Heart right ventricle (tissue), 16 donors: Measurements from ENCODE around the gene JPT2. TPM values are rescaled to one million over a fixed set of nuclear protein-coding genes. Genes with fewer than 3 reads are reported as not detected.

ENCODE experiments used
- ATAC-seq, 8 donors: fragments of 200-7000 bp; cut with Tn5 transposase; one replicate each; pipeline ENCODE4 v1.9.1; 2020; ENCODE audit warnings: mild to moderate bottlenecking in 8 of 8, moderate library complexity in 8 of 8, moderate number of reproducible peaks in 1 of 8
- DNase-seq, 2 donors: peaks; one replicate each; pipeline ENCODE4 v3.0.0-alpha.2; 2020
- H3K27ac ChIP-seq, 10 donors: fragments of 200-600 bp; sonication (generic) in 2 of 10; one replicate each; pipeline versions ENCODE4 v1.5.0 to v1.8.0; 2020 to 2022; ENCODE audit warnings: mild to moderate bottlenecking in 3 of 10
- H3K27me3 ChIP-seq, 7 donors: fragments of 200-600 bp; one replicate each; pipeline ENCODE4 v1.8.0; 2021 to 2022; ENCODE audit warnings: mild to moderate bottlenecking in 2 of 7
- H3K36me3 ChIP-seq, 9 donors: fragments of 200-600 bp; sonication (generic) in 1 of 9; one replicate each; pipeline versions ENCODE4 v1.5.0 to v1.8.0; 2020 to 2022; ENCODE audit warnings: mild to moderate bottlenecking in 2 of 9
- H3K4me1 ChIP-seq, 9 donors: fragments of 200-600 bp; sonication (generic) in 1 of 9; one replicate each; pipeline versions ENCODE4 v1.5.0 to v1.8.0; 2020 to 2022; ENCODE audit warnings: mild to moderate bottlenecking in 4 of 9
- H3K4me3 ChIP-seq, 10 donors: fragments of 200-600 bp; sonication (generic) in 2 of 10; one replicate each; pipeline versions ENCODE4 v1.5.0 to v1.8.0; 2020 to 2022; ENCODE audit warnings: mild to moderate bottlenecking in 7 of 10, moderate library complexity in 2 of 10
- H3K9me3 ChIP-seq, 11 donors: fragments of 200-600 bp in 10 of 11; sonication (generic) in 2 of 11; one replicate each; pipeline versions ENCODE4 v1.5.0 to v1.8.0; 2013 to 2022; ENCODE audit warnings: mild to moderate bottlenecking in 2 of 11, control low read depth in 1 of 11, moderate library complexity in 1 of 11
- WGBS, 2 donors: extraction: QIAGEN DNeasy Blood & Tissue Kit; methylation state at CpG; one replicate each; pipeline ENCODE4 v1.1.7; 2013; ENCODE audit warnings: inconsistent platforms in 1 of 2; 5-methylcytosine and 5-hydroxymethylcytosine counted together
- intact Hi-C, 10 donors: fragments of 100-400 bp; cut with DNase I; formaldehyde crosslinking; loops; one replicate each; pipeline versions ENCODE4 v1.11.1 to v1.14.2; 2022
- polyA plus RNA-seq, 2 donors: library from polyadenylated mRNA; stranded (reverse); fragments of 200-250 nt; gene quantifications; one replicate each; pipeline ENCODE4 v1.2.3, GENCODE V29; 2013
- total RNA-seq, 10 donors: library from RNA; stranded (reverse); fragmentation: NEBNext Ultra II Directional in 3 of 10; extraction: Animal tissue kit (Norgen Biotek cat#: 25700) in 3 of 10; gene quantifications; one replicate each; pipeline versions ENCODE4 v1.2.1 to v1.2.4, GENCODE V29; 2021 to 2023
- TF ChIP-seq, protein P1 (sequence below), 9 donors: fragments of 200-600 bp; sonication (generic) in 2 of 9; IDR thresholded peaks; one replicate each; pipeline versions ENCODE4 v1.5.0 to v1.8.0; 2021 to 2022; ENCODE audit warnings: antibody characterized with exemption in 9 of 9, mild to moderate bottlenecking in 5 of 9, moderate library complexity in 1 of 9
- donor health status: Arrhythmogenic right ventricular cardiomyopathy.
- donor health status: ischemic (EF 13 %, LVEDD 7.1; RV severe dilation, severe dysfunction).
- donor health status: healthy with polysubstance abuse.
- donor health status: DM: no; HTN: yes; CAD: no.
- donor health status: DM: no; HTN: no; CAD: no.
- donor health status: ischemic (EF 25% LVEDD 6.9; RV normal size, moderate dysfunction).
- donor health status: ischemic (EF 25% LVEDD 5.7; RV mildly dilated, moderate dysfunction).
- donor health status: healthy.
- donor health status: DM: yes; HTN: yes; CAD: no.
- donor health status: Ischemic cardiomyopathy.
- donor health status: ischemic (EF 35%, LVEDD 5.7; RV mildly dilated, moderate dysfunction).
- donor health status: nonischemic (EF 11% LVEDD 7.7; RV severe dilation, severe dysfunction).
- donor health status: DM: yes; HTN: yes; CAD: no.
- donor health status: PGD.
- donor health status: ischemic (EF 29% LVEDD 5.4; RV normal size, mild dysfunction).
- donor health status: nonischemic (EF 23%, LVEDD 6.1; RV moderate dilation, normal function).

JPT2 gene
- total and polyA plus RNA-seq, 12 donors = 10.0 to 57.5 (median 32.2) TPM

DNA sequence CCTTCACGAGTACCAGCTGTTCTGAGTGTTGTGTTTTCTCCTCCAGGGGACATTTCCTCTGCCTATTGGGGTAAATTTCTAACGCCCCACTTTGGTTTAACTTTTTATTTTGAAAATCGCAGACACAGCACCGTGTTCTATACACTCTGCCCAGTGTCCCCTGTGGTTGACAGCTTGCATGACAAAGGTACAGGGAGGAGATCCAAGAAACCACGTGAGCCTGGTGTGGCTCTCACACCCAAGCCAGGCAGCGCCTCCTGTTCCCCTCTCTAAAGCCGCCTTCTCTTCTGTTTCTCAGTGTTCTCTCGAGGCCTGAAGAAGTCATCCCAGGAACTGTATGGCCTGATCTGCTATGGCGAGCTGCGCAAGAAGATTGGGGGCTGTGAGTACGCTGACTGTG is 40.6 kb upstream of the JPT2 start:
- intact Hi-C loops = no loop called here
- H3K4me3 ChIP-seq = no peak overlapping the region
- ATAC-seq = peak in 3 of 8 donors; percentile 35 to 55 (median 37)
- DNase-seq = no peak
- 87 to 89% methylated on average over 11 of the region's 11 CpGs for WGBS, 2 donors
- no peaks in the 10 kb centered on the region for H3K27me3 ChIP-seq
- H3K36me3 ChIP-seq = peaks cover under 1 to 100% (median 52%) of the 10 kb centered on the region in 9 donors
- H3K9me3 ChIP-seq = no peaks in the 10 kb centered on the region
- TF ChIP-seq, protein P1, sequence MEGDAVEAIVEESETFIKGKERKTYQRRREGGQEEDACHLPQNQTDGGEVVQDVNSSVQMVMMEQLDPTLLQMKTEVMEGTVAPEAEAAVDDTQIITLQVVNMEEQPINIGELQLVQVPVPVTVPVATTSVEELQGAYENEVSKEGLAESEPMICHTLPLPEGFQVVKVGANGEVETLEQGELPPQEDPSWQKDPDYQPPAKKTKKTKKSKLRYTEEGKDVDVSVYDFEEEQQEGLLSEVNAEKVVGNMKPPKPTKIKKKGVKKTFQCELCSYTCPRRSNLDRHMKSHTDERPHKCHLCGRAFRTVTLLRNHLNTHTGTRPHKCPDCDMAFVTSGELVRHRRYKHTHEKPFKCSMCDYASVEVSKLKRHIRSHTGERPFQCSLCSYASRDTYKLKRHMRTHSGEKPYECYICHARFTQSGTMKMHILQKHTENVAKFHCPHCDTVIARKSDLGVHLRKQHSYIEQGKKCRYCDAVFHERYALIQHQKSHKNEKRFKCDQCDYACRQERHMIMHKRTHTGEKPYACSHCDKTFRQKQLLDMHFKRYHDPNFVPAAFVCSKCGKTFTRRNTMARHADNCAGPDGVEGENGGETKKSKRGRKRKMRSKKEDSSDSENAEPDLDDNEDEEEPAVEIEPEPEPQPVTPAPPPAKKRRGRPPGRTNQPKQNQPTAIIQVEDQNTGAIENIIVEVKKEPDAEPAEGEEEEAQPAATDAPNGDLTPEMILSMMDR (IDR thresholded peaks at IDR 0.05) = no peak
- H3K4me1 ChIP-seq = peaks cover 0 to 36% (median 18%) of the 10 kb centered on the region in 9 donors
- no peak overlapping the region for H3K27ac ChIP-seq

DNA sequence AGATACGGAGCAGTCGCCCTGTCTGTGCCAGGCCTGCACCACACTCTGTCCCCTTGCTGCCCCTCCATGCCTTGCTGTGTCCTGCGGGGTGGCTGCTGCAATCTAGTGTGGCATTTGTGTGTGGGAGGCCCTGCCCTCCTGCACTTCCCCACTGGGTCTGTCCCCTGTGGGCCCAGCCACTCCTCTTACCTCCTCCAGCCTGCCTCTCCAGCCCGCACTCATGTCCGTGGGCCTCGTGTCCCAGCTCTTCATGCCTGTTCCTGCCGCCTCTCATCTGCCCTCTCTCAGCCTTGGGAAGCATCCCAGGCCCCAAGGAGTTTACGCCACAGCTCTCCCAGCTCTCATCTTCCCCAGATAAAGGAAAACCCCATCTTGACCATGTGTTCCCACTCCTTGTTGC is 39.3 kb upstream of the JPT2 start:
- TF ChIP-seq, protein P1 (IDR thresholded peaks at IDR 0.05) = no peak
- no peaks in the 10 kb centered on the region for H3K9me3 ChIP-seq
- H3K27ac ChIP-seq = no peak overlapping the region
- H3K4me1 ChIP-seq = peaks cover 0 to 40% (median 19%) of the 10 kb centered on the region in 9 donors
- DNase-seq = no peak
- no peaks in the 10 kb centered on the region for H3K27me3 ChIP-seq
- WGBS, 2 donors = 94 to 95% methylated on average over 8 of the region's 8 CpGs
- H3K36me3 ChIP-seq = peaks cover 0 to 100% (median 41%) of the 10 kb centered on the region in 9 donors
- no peak overlapping the region for H3K4me3 ChIP-seq
- no peak for ATAC-seq
- intact Hi-C loops = no loop called here

GRCh38 chr16:1639282-1639681 is 38.8 kb upstream of the JPT2 start:
- intact Hi-C loops = no loop called here
- TF ChIP-seq, protein P1 (IDR thresholded peaks at IDR 0.05) = no peak
- H3K27ac ChIP-seq = peak overlapping the region in 3 of 10 donors; percentile 8 to 41 (median 37)
- H3K27me3 ChIP-seq = no peaks in the 10 kb centered on the region
- DNase-seq = no peak
- H3K36me3 ChIP-seq = peaks cover 0 to 100% (median 37%) of the 10 kb centered on the region in 9 donors
- 89 to 94% methylated on average over 2 of the region's 2 CpGs for WGBS, 2 donors
- ATAC-seq = no peak
- H3K9me3 ChIP-seq = no peaks in the 10 kb centered on the region
- H3K4me1 ChIP-seq = peaks cover 0 to 40% (median 19%) of the 10 kb centered on the region in 9 donors
- H3K4me3 ChIP-seq = no peak overlapping the region

- intact Hi-C loops = no loop called here
- Histone ChIP-seq H3K9me3 (no peaks in the 10 kb centered on the region), H3K36me3 (peaks cover 0 to 100% (median 32%) of the 10 kb centered on the region in 9 donors), H3K27ac (peak overlapping the region in 6 of 10 donors; percentile 8 to 41 (median 26)), H3K4me3 (no peak overlapping the region), H3K4me1 (peaks cover 0 to 40% (median 19%) of the 10 kb centered on the region in 9 donors), H3K27me3 (no peaks in the 10 kb centered on the region)
- ATAC-seq (no peak), DNase-seq (no peak)
- 69 to 80% methylated on average over 11 of the region's 11 CpGs for WGBS, 2 donors
- TF ChIP-seq, protein P1 (IDR thresholded peaks at IDR 0.05) = no peak
Measured at GRCh38 chr16:1639860-1640259, 38.2 kb upstream of the JPT2 start.
